Measurements from ENCODE around the gene EXT2. TPM values are rescaled to one million over a fixed set of nuclear protein-coding genes. Genes with fewer than 3 reads are reported as not detected.

Gene EXT2
- total RNA-seq, 1 experiment from 2014 or later, result 204 TPM

GRCh38 chr11:44085330-44085729 lies 10.1 kb upstream of the EXT2 start:
- DNase-seq (ENCODE audit: low spot score), result no peak

- no peak for DNase-seq (ENCODE audit: low spot score)
Measured at GRCh38 chr11:44088377-44088776, 7.1 kb upstream of the EXT2 start.

DNA sequence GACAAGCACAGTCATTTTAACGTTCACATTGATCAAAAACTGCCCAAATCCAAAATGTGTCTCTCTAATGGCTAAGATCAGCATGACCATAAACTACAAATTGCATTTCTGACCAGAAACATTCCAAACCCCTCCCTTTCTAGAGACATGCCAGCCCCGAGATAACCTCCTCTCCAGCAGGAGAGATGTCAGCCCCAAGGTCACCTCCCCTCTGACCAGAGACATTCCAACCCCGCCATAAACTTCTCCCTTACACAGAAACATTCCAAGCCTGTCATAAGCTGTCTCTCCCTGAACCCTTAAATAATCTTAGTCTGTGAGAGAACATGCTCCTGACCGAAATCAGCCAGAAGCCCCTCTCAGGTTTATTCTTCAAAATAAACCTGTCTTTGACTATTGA lies 6.6 kb upstream of the EXT2 start:
- no peak for DNase-seq (ENCODE audit: low spot score)

DNA sequence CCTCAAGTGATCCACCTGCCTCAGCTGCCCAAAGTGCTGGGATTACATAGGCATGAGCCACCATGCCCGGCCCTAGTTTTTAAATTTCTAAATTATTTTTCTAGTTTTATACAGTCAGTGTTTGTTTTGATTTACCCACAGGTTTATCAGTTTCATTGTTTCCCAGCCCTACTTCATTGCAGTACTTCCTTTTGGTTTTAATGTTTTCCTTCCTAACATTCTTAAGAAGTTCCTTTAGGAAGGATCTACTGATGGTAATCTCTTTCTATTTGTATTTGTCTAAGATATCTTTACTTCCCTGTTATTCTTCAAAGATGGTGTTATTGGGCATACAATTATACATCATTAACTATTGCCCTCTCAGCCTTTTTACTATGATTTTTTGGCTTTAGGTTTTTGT lies 4.9 kb upstream of the EXT2 start:
- DNase-seq (ENCODE audit: low spot score), result no peak

GRCh38 chr11:44094260-44094868 lies 1.1 kb upstream of the EXT2 start:
- DNase-seq (ENCODE audit: low spot score), result peak; percentile 76

DNA sequence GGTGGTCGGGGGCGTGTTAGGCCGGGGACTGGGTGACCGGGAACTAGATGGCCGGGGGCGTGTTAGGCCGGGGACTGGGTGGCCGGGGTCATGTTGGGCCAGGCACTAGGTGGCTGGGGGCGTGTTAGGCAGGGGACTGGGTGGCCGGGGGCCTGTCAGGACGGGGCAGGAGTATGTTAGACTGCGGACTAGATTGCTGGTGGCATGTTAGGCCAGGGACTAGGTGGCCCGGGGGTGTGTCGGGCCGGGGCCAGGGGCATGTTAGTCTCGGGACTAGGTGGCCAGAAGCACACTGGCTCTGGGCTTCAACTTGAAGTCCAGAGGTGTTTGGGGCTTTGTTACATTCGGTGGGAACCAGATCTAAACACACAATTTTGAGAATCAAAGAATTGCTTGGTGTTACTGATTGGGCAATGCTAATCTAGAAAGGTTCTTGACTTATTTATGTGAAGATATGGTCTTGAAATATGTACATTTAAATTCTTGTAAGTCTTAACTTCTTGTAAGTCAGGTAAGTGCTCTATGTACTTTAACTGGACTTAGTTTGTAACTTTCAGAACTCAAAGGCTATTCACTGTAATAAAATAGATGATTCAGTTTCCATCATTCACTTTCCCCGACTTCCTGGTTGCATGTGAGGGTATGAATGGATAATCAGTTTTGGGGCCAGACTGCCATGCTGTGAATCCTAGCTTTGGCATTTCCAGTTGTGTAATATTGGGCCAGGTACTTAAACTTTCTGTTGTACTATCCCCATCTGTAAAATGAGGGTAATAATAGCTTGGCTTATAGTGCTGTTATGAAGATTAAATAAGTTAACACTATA lies 1.1 kb downstream of the EXT2 start:
- DNase-seq (ENCODE audit: low spot score), result no peak

DNA sequence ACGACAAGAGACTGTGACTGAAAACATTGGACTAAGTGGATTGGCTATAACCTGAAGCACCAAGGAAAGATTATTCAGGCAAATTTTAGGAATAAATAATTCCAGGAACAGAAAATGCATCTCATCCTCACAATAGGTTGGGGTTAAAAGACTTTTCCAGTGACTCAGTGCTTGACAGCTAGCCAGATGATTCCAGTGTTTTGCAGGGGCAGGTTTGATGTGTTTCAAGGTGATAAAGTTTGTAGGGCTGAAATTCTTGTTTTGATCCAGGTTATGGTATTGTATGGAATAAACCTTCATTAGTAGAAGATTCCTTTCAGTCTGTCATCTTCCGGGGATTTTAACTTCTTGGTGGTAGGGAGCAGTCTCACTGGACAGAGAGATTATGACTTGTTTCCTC lies 2.3 kb downstream of the EXT2 start:
- no peak for DNase-seq (ENCODE audit: low spot score)

GRCh38 chr11:44101098-44101497 lies 5.6 kb downstream of the EXT2 start:
- no peak for DNase-seq (ENCODE audit: low spot score)

- DNase-seq (ENCODE audit: low spot score), result no peak
Measured at GRCh38 chr11:44104481-44105294, 9.2 kb downstream of the EXT2 start.

GRCh38 chr11:44108260-44108659 lies 12.8 kb downstream of the EXT2 start:
- no peak for DNase-seq (ENCODE audit: low spot score)

DNA sequence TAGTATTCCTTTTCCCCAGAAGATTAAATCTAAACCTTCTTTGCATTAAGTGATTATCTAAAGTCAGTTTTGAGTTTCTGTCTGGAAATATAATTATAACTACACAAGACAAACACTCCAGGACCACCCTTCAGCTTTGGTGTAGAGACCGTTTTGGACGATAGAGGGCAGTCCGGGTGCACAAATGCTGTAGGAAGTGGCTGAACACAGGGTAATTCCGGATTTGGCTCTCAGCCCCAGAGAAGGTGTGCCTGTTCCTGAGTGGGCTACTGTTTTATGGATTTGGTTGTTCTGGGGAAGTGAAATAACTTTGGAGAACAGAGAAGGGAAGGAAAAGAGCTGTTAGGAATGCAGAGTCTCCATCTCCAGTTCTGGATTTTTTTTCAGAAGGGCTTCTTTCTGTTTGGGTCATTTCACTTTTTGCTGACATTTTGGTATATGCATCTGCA lies 14.8 kb downstream of the EXT2 start:
- DNase-seq (ENCODE audit: low spot score), result peak; percentile 57

DNA sequence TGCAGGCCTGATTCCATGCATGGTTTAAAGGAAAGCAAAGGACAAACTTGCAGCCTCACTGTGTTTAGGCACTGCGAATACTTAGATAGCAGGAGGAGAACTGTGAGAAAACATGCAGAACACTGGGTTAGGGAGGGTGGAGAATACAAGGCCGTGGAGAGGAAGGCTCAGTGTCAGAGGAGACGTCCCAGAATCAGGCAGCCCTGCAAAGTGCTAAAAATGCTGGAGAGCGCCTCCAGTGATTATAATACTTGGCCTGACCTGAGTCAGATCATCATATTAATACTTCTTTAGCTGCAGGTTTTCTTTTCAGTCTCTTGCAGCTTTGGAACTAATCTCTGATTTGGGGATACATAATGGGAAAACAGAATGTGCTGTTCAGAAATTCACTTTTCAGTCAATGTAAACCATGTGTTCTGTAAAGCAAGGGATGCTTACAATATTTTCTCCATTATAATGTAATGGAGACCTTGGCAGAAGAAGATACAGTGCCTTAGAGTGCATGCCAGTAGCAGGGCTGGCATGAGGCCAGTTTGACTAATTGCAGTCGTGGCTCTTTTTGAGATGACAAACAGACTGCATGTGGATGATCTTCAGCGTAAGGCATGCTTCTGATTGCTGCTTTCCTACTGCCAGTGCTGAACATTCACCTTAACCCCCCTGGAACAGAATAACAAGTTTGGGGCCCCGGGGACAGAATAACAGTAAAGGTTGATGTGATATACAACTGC lies 16.8 kb downstream of the EXT2 start:
- DNase-seq (ENCODE audit: low spot score), result no peak

DNA sequence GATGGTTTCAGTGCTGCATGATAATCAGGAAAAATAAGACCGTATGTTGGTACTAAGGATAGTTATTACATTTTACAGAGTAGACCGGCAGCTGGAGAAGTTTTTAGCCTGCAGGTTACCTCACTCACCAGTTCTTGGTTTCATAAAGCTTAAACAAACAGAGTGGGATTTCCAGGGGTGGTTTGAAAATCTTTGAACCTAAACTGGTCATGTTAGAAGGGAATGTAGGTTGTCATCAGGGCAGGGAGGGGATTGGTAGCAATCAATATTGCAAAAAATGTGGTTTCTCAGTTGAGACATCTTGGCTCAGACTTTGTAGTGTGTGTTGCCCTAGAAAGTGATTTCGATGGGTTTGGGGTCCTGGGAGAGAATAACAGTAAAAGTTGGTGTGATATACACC lies 17.5 kb downstream of the EXT2 start:
- no peak for DNase-seq (ENCODE audit: low spot score)

DNA sequence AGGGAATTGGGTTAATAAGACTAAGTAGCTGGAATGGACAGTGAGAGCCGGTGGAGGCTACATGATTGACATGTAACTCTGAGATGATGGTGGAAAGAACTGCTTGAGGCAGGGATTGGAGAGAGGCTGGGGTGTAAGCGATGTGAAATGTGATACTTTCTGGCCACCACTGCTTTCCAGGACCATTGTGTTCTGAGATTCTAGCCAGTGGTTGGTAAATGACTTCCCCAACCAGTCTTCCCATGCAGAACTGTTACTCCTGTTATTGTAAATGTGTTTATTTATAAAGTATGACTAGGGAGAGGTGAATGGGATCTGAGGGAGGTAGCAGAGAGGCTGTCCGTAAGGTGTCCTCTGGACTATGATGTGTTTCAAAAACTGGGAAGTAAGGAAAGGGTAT lies 18.1 kb downstream of the EXT2 start:
- no peak for DNase-seq (ENCODE audit: low spot score)

DNA sequence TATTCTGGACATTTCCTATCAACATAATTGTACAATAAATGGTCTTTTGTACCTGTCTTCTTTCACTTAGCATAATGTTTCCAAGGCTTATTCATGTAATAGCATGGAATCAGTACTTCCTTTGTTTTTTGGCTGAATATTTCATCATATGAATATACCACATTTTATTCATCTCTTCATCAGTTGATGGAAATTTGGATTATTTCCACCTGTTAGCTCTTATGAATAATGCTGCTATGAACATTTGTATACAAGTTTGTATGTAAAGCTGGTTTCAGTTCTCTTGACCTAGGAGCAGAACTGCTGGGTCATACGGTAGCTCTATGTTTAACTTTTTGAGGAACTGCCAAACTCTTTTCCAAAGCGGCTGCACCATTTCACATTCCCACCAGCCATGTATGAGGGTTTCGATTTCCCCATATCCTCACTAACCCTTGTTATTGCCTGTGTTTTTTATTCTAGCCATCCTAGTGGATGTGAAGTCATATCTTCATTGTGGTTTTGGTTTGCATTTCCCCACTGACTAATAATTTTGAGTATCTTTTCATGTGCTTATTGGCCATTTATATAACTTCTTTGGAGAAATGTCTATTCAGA lies 20.9 kb downstream of the EXT2 start:
- DNase-seq (ENCODE audit: low spot score), result no peak

- no peak for DNase-seq (ENCODE audit: low spot score)
Measured at GRCh38 chr11:44120169-44120568, 24.7 kb downstream of the EXT2 start.

GRCh38 chr11:44125598-44125997 lies 30.1 kb downstream of the EXT2 start:
- no peak for DNase-seq (ENCODE audit: low spot score)

DNA sequence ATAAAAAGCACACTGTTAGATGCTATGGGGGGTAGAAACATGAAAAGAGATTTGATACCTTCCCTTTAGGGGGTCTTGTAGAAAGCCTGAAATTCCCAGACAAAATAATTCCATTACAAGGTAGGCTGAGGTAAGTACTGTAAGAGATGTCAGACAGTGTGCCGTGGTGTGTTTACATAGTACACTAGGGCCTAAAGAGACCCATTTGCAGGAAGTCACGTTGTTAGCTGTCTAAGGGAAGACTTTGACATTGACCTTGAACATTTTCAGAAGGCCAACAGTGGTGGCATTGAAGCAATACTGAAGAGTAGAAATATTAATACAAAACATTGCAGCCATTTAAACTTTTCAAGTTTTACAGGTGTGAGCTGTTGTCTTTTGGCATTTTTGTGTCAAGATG lies 30.8 kb downstream of the EXT2 start:
- no peak for DNase-seq (ENCODE audit: low spot score)

- no peak for DNase-seq (ENCODE audit: low spot score)
Measured at GRCh38 chr11:44127130-44127529, 31.7 kb downstream of the EXT2 start.

GRCh38 chr11:44128729-44129128 lies 33.3 kb downstream of the EXT2 start:
- no peak for DNase-seq (ENCODE audit: low spot score)

- no peak for DNase-seq (ENCODE audit: low spot score)
Measured at GRCh38 chr11:44130751-44131150, 35.3 kb downstream of the EXT2 start.

All from H4 (cell line).